Small intestine (tissue), 7 donors: ENCODE results near the gene XCL1. TPM values are rescaled to one million over a fixed set of nuclear protein-coding genes. Genes with fewer than 3 reads are reported as not detected.
"Not testable (repeated sequence)": the region's sequence is repeated elsewhere in the genome, so short reads cannot be mapped to it uniquely, and the experiment has no call there.

ENCODE experiments used
- DNase-seq, 2 donors: peaks; one replicate each; pipeline versions ENCODE4 v3.0.0 to v3.0.0-alpha.2; 2013
- FAIRE-seq: peaks from 2 replicates; lab custom pipeline; 2012; peaks lifted over from hg19 to GRCh38; lab: Jason Lieb, UNC
- H3K27ac ChIP-seq, 3 donors: one replicate each; pipeline ENCODE4 v1.5.1; 2013; ENCODE audit warnings: low read length in 2 of 3, mild to moderate bottlenecking in 2 of 3, control low read depth in 1 of 3, inconsistent platforms in 1 of 3, low read depth in 1 of 3, moderate library complexity in 1 of 3
- H3K27me3 ChIP-seq, 3 donors: one replicate each; pipeline ENCODE4 v1.6.1; 2013; ENCODE audit warnings: low read length in 3 of 3, inconsistent platforms in 1 of 3; ENCODE audit not compliant: control insufficient read depth in 3 of 3, insufficient read depth in 3 of 3
- H3K36me3 ChIP-seq, 3 donors: one replicate each; pipeline ENCODE4 v1.6.1; 2013; ENCODE audit warnings: low read length in 3 of 3, inconsistent platforms in 1 of 3, low read depth in 1 of 3, mild to moderate bottlenecking in 1 of 3, moderate library complexity in 1 of 3; ENCODE audit not compliant: control insufficient read depth in 3 of 3, insufficient read depth in 2 of 3
- H3K4me1 ChIP-seq, 3 donors: one replicate each; pipeline ENCODE4 v1.6.1; 2013; ENCODE audit warnings: low read length in 2 of 3, inconsistent platforms in 1 of 3, low read depth in 1 of 3, mild to moderate bottlenecking in 1 of 3, moderate library complexity in 1 of 3; ENCODE audit not compliant: control insufficient read depth in 3 of 3, insufficient read depth in 2 of 3
- H3K4me3 ChIP-seq, 3 donors: one replicate each; pipeline ENCODE4 v1.5.1; 2013; ENCODE audit warnings: low read length in 3 of 3, control low read depth in 1 of 3, inconsistent platforms in 1 of 3, low read depth in 1 of 3, mild to moderate bottlenecking in 1 of 3, moderate library complexity in 1 of 3
- H3K9me3 ChIP-seq, 2 donors: one replicate each; pipeline ENCODE4 v1.6.1; 2013; ENCODE audit warnings: low read depth in 1 of 2, low read length in 1 of 2; ENCODE audit not compliant: control insufficient read depth in 2 of 2, insufficient read depth in 1 of 2
- WGBS, 3 donors: extraction: QIAGEN DNeasy Blood & Tissue Kit; methylation state at CpG; one replicate each; pipeline ENCODE4 v1.1.7; 2013; 5-methylcytosine and 5-hydroxymethylcytosine counted together
- polyA plus RNA-seq, 4 donors: library from polyadenylated mRNA; stranded (reverse) in 3 of 4; unstranded in 1 of 4; fragments of 200-250 nt in 3 of 4; fragments of 120-200 nt in 1 of 4; gene quantifications; one replicate each; pipeline versions ENCODE4 v1.2.1 to v1.2.3, GENCODE V29; 2013
- donor health status: healthy with polysubstance abuse.
- donor health status: control.
- donor health status: control.
- donor health status: Bipolar disorder and iron deficiency.
- donor health status: healthy.

The XCL1 gene
- polyA plus RNA-seq, 4 donors: 0.21 to 1.3 (median 0.54) TPM; not detected in 1

GRCh38 chr1:168574234-168574633 lies 2.2 kb upstream of the XCL1 start:
- 2 to 5% (median 4%) methylated on average over 2 to 4 of the region's 4 CpGs for WGBS, 3 donors
- not testable (repeated sequence) for H3K9me3 ChIP-seq, H3K4me3 ChIP-seq, H3K27ac ChIP-seq, H3K27me3 ChIP-seq, H3K36me3 ChIP-seq, H3K4me1 ChIP-seq
- peak; percentile 26 to 43 for DNase-seq
- FAIRE-seq: peak; percentile 98

DNA sequence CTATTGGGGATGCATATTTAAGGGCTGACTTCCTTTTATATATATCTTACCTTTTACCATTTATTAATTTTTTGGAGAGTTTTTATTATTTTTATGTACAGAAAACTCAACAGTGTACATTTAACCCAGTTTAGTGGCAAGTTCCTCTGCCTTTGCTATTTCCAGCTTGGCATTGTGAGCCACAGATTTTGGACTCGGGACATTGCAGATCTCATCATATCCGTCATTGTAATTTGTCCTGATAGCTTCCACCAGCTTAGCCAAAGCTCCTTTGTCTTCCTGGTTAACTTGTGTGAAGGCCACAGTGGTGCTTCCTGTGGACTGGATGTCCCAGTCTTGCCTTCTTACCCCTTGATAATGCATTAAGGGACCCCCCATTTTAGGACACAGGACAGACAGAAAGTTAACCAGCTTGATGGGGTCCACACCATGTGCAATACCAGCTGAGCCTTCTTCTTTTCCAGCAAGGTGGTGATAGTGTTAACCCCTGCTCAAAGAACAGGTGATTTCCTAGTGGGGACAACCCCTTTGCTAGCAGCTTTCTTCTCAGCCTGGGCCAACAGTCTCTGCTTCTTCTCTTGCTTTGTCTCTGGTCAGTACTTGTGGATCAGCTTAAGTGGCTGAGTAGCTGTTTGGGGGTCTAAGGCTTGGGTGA lies 2.3 kb downstream of the XCL1 start:
- not testable (repeated sequence) for H3K27me3 ChIP-seq, DNase-seq, FAIRE-seq, H3K4me1 ChIP-seq, H3K4me3 ChIP-seq, H3K36me3 ChIP-seq, H3K27ac ChIP-seq, H3K9me3 ChIP-seq
- 72 to 84% (median 77%) methylated on average over 2 of the region's 2 CpGs for WGBS, 3 donors

DNA sequence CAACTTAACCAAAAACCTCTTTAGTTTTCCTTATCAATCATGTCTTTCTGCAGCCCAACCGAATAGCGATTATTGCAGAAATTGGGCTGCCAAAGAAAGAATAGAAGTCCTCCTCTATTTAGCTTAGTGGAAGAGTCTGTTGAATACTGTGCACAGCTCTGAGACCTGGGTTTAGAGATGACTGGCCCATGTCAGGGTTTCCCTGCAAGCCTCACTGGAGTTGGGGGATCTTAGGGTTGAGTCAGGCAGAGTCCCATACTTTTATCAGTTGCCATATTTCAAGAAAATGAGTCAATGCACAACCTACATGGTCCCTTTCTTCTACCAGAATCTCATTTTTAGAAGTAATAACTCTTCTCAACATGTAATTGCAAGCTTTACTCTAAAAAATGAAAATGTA lies 3.9 kb downstream of the XCL1 start:
- not testable (repeated sequence) for H3K4me3 ChIP-seq, DNase-seq, H3K27ac ChIP-seq, H3K36me3 ChIP-seq, H3K4me1 ChIP-seq, H3K9me3 ChIP-seq, H3K27me3 ChIP-seq, FAIRE-seq
- 89 to 97% (median 93%) methylated on average over 2 of the region's 2 CpGs for WGBS, 3 donors

GRCh38 chr1:168580991-168581390 lies 4.6 kb downstream of the XCL1 start:
- H3K27ac ChIP-seq, H3K36me3 ChIP-seq, DNase-seq, H3K9me3 ChIP-seq, H3K4me1 ChIP-seq, H3K27me3 ChIP-seq, H3K4me3 ChIP-seq: not testable (repeated sequence)
- FAIRE-seq: peak; percentile 23
- 85 to 91% (median 86%) methylated on average over 7 of the region's 7 CpGs for WGBS, 3 donors

DNA sequence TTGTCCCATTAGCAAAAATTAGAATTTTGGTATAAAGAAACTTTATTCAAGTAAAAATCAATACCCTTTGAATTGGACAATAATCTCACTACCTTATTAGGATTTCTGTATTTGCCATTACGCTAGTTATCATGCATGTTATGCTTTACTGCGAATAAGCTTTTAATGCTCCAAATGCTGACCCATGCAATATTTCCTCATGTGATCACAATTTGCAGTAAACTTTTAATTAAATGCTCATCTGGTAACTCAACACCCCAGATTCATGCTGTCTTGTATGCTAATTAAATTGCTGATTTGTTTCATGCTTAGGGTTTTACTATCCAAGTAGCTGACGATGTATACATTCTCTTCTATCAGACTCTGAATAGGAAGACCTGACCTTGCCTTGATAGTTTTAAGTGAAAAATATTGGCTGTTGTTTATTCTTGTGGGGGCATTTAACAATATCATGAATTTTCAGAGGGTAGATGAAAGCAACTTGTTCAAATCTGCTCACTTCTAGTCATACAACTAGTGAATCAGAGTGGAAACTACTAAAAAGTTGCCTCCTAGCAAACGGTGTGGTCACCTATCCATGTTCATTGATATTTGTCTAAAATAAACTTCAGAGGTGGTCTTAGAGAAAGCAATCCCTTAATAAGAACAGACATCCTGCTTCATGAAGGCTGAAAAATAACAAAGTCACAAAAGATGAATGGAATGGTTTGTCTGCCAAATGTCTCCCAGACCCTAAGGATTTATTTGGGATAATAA lies 5.6 kb downstream of the XCL1 start:
- H3K4me3 ChIP-seq: no peak overlapping the region
- DNase-seq (no peak), FAIRE-seq (no peak)
- H3K4me1 ChIP-seq: no peaks in the 10 kb centered on the region
- H3K36me3 ChIP-seq: no peaks in the 10 kb centered on the region
- WGBS, 3 donors: 82 to 92% (median 89%) methylated on average over 4 of the region's 4 CpGs
- no peak overlapping the region for H3K27ac ChIP-seq
- H3K27me3 ChIP-seq: no peaks in the 10 kb centered on the region
- no peaks in the 10 kb centered on the region for H3K9me3 ChIP-seq

DNA sequence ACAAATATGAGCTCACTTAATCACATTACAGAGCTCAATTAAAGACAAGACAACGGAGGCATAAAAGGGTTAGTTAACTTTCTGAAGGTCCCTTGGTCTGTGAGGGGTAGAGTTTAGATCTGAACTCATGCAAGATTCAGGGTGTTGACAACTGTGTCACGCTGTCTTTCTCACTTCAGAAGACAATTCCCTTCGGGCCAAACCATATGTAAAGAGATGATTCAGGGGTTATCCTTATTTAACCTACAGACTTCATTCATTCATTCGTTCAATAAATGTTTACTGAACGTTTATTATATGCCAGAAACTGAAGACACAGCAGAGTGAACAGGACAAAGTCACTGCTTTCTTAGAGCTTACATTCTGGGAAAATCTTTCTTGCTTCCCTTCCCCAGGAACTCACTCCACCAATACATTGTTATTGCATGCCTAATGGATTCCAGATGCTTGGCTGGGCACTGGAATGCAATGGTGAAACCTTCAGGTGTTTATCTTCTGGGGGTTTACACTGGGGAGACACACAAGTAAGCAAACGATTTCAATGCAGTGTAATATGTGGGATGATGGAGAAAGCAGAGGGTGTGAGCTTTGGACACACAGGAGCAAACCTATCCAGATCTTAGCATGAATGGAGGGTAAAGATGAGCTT lies 6.4 kb downstream of the XCL1 start:
- H3K4me3 ChIP-seq: no peak overlapping the region
- no peaks in the 10 kb centered on the region for H3K4me1 ChIP-seq
- H3K27me3 ChIP-seq: no peaks in the 10 kb centered on the region
- DNase-seq (no peak), FAIRE-seq (no peak)
- H3K36me3 ChIP-seq: no peaks in the 10 kb centered on the region
- H3K9me3 ChIP-seq: no peaks in the 10 kb centered on the region
- 66 to 78% (median 73%) methylated on average over 6 of the region's 6 CpGs for WGBS, 3 donors
- no peak overlapping the region for H3K27ac ChIP-seq

DNA sequence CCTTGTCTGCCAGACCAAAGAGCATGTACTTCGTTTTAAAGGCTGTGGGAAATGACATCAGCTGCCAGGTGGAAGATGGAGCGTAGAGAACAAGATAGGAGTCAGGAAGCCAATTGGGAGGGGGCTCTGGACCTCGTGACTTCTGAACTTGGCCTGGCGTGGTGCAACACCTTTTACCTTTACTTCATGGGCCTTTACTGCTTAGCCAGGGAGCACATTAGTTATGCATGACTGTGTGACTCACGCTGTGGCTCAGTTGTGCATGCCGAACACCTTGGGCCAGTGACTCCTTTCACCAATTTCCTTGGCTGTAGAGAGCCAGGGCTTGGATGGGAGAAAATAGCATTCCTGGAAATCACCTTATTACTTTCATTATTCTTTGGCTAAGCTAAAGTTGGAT lies 7.2 kb downstream of the XCL1 start:
- no peak for FAIRE-seq

GRCh38 chr1:168585191-168585590 lies 8.8 kb downstream of the XCL1 start:
- no peak overlapping the region for H3K4me3 ChIP-seq
- H3K36me3 ChIP-seq: no peaks in the 10 kb centered on the region
- H3K27me3 ChIP-seq: no peaks in the 10 kb centered on the region
- DNase-seq (no peak), FAIRE-seq (no peak)
- H3K9me3 ChIP-seq: no peaks in the 10 kb centered on the region
- WGBS, 3 donors: 79 to 89% (median 88%) methylated on average over 3 of the region's 3 CpGs
- H3K27ac ChIP-seq: no peak overlapping the region
- H3K4me1 ChIP-seq: no peaks in the 10 kb centered on the region

More for the DNA sequence above, 7.2 kb downstream of the XCL1 start:
- WGBS, 3 donors: 79 to 89% (median 88%) methylated on average over 6 of the region's 6 CpGs
- Histone ChIP-seq H3K36me3 (no peaks in the 10 kb centered on the region), H3K27me3 (no peaks in the 10 kb centered on the region), H3K27ac (no peak overlapping the region), H3K4me3 (no peak overlapping the region), H3K9me3 (no peaks in the 10 kb centered on the region), H3K4me1 (no peaks in the 10 kb centered on the region)
- DNase-seq: no peak
